ENCODE results near the gene DNAH6. TPM values are rescaled to one million over a fixed set of nuclear protein-coding genes. Genes with fewer than 3 reads are reported as not detected.

Gene DNAH6
- total and polyA plus RNA-seq, 9 of the 15 experiments (the other 6 are each of a cell fraction or from before 2014, with no cell fraction given), result 0.01 to 0.04 (median 0.01) TPM; not detected in 5

DNA sequence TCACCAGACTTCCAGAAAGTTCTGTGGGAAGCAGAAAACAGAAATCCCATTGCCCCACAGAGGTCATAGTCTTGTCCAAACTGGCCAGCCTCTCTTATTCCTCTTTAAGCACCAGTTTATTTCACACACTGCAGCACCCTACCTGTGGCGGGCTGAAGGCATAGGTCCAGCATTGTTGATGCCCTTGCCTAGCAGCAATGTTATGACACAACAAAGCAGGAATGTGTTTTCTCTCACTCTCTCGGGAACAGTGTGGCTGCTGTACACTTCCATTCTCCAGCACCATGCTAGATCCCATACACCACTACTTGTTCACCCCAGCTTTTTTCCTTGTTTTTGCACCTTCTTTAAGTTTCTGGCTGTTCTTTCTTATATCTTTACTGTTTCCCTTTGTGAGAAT is 181.6 kb downstream of the DNAH6 start (continued):
- TF ChIP-seq, protein P1, sequence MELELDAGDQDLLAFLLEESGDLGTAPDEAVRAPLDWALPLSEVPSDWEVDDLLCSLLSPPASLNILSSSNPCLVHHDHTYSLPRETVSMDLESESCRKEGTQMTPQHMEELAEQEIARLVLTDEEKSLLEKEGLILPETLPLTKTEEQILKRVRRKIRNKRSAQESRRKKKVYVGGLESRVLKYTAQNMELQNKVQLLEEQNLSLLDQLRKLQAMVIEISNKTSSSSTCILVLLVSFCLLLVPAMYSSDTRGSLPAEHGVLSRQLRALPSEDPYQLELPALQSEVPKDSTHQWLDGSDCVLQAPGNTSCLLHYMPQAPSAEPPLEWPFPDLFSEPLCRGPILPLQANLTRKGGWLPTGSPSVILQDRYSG (tag; conservative IDR thresholded peaks at IDR 0.05; ENCODE audit: low read depth), result no peak
- TF ChIP-seq ZNF668 (CRISPR knock-in tag; IDR thresholded peaks at IDR 0.05), result no peak
- no peak for TF ChIP-seq FOXP1 (CRISPR knock-in tag; IDR thresholded peaks at IDR 0.05)
- TF ChIP-seq MBD2 (IDR thresholded peaks at IDR 0.05; ENCODE audit: borderline replicate concordance, low read depth), result no peak
- TF ChIP-seq KAT2B (IDR thresholded peaks at IDR 0.05; ENCODE audit: low read depth, low read length), result no peak
- TF ChIP-seq ZNF253 (CRISPR knock-in tag; conservative IDR thresholded peaks at IDR 0.05), result no peak
- no peak for TF ChIP-seq ZNF830 (CRISPR knock-in tag; IDR thresholded peaks at IDR 0.05)

GRCh38 chr2:84700006-84700405 is 183.7 kb downstream of the DNAH6 start:
- ChIA-PET POLR2A (no interaction called here), CTCF (ENCODE audit: low intra/inter-chr PET ratio) (no interaction called here)
- BruUV-seq (replicated peaks), result no TSS peak
- WGBS (ENCODE audit: insufficient coverage, low coverage, missing lambda C conversion rate), result 0% methylated on average over 3 of the region's 3 CpGs
- FAIRE-seq (no peak), DNase-seq (ENCODE audit: extremely low read depth in 1 of 4, low spot score in 3 of 4) (no peak), ATAC-seq (no peak)
- Histone ChIP-seq H3K9ac (ENCODE audit: insufficient read depth in 1 of 2, low read depth in 2 of 2, low read length in 2 of 2) (no peak overlapping the region), H2AFZ (ENCODE audit: low read depth, low read length) (no peak overlapping the region), H4K20me1 (replicated peaks; ENCODE audit: control insufficient read depth, insufficient read depth, low read length) (no peaks in the 10 kb centered on the region), H3K27ac (ENCODE audit: extremely low read depth, low read depth, low read length) (no peak overlapping the region), H3K79me2 (ENCODE audit: control insufficient read depth, insufficient read depth, low read length) (no peaks in the 10 kb centered on the region), H3K9me1 (ENCODE audit: control insufficient read depth, insufficient read depth, low read length) (no peaks in the 10 kb centered on the region), H3K9me3 (replicated peaks; ENCODE audit: control insufficient read depth, insufficient read depth, low read depth, low read length) (no peaks in the 10 kb centered on the region; the same call in 1 of the 2 replicates), H3K36me3 (ENCODE audit: control insufficient read depth, insufficient read depth, low read length) (no peaks in the 10 kb centered on the region), H3K4me1 (replicated peaks in 1 of 2; ENCODE audit: control insufficient read depth in 2 of 2, insufficient read depth in 2 of 2, low read length in 2 of 2) (no peaks in the 10 kb centered on the region), H3K27me3 (ENCODE audit: control insufficient read depth in 2 of 2, insufficient read depth in 2 of 2, low read length in 2 of 2) (no peaks in the 10 kb centered on the region), H3K4me2 (ENCODE audit: insufficient read depth, low read length) (no peak overlapping the region), H3K4me3 (no peak overlapping the region)
- in situ Hi-C loops (cut with MboI) (no loop called here), intact Hi-C loops (cut with micrococcal nuclease) (no loop called here)
- TF ChIP-seq NUFIP1 (IDR thresholded peaks at IDR 0.05; ENCODE audit: partially characterized antibody) (no peak), PHTF2 (CRISPR knock-in tag; IDR thresholded peaks at IDR 0.05) (no peak), ZNF586 (CRISPR knock-in tag; conservative IDR thresholded peaks at IDR 0.05) (no peak), NFE2 (IDR thresholded peaks at IDR 0.05; ENCODE audit: low read depth) (no peak), KAT2B (IDR thresholded peaks at IDR 0.05; ENCODE audit: low read depth, low read length) (no peak), CREB1 (IDR thresholded peaks at IDR 0.05) (no peak), CREB1 (CRISPR knock-in tag; IDR thresholded peaks at IDR 0.05) (no peak), HNRNPUL1 (IDR thresholded peaks at IDR 0.05; ENCODE audit: low read length) (no peak)
